Bronchial epithelial cell (primary cell): Measurements from ENCODE around the gene C16orf90. TPM values are rescaled to one million over a fixed set of nuclear protein-coding genes. Genes with fewer than 3 reads are reported as not detected.

ENCODE experiments used
- DNase-seq: peaks from one replicate; pipeline ENCODE4 v3.0.0-alpha.2; 2010; ENCODE audit warnings: low read depth
- FAIRE-seq: peaks from 2 replicates; lab custom pipeline; 2011; peaks lifted over from hg19 to GRCh38; lab: Jason Lieb, UNC
- H3K27me3 ChIP-seq: 2 replicates; pipeline ENCODE4 v1.5.1; 2011; ENCODE audit warnings: low read length; ENCODE audit not compliant: control insufficient read depth, insufficient read depth
- H3K36me3 ChIP-seq: 2 replicates; pipeline ENCODE4 v1.5.1; 2011; ENCODE audit warnings: low read length; ENCODE audit not compliant: control insufficient read depth, insufficient read depth
- H3K4me3 ChIP-seq: 2 replicates; pipeline ENCODE4 v1.5.1; 2011; ENCODE audit warnings: mild to moderate bottlenecking, low read depth, low read length, control low read depth
- total RNA-seq: library from RNA; depleted of rRNA; stranded (reverse); fragments of >200 nt; gene quantifications from 2 replicates; pipeline ENCODE4 v1.2.1, GENCODE V29; 2014
- TF ChIP-seq, protein P1 (sequence below): IDR thresholded peaks from 2 replicates; pipeline ENCODE4 v1.5.1; 2011; ENCODE audit warnings: mild to moderate bottlenecking, moderate library complexity, low read length, control low read depth, inconsistent platforms; ENCODE audit not compliant: insufficient read depth, severe bottlenecking

C16orf90 gene, protein sequence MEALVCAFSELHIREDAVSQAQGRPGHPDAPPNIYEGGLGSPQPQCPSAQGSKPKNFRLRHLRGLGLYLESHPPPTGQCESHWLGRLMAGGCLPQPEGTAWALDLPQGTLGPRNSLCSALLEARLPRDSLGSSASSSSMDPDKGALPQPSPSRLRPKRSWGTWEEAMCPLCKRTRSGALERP
- not detected in 2 replicates for total RNA-seq

DNA sequence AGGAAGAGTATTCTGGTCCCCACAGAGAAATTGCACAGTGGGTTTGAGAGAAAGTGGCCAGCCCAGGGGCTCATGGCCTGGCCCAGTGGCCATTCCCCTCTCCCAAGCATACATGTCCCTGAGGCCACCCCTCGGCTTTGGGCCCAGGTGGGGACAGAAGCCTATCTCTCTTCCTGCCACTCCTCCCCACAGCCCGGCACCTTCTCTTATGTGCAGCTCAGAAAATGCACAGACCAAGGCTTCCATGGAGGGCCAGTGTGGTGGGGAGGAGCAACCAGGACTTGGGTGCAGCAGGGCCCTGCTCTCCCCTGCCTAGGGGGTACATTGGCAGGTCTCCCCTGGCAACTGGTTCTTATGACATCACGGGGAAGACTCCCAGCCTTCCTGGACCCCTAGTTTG lies at the start of gene C16orf90:
C16orf90 (minus strand) TSS at position 314 of the 400 bp plus-strand sequence; CDS start at position 246, 68 bp downstream.
- DNase-seq (no peak), FAIRE-seq (no peak)
- Histone ChIP-seq H3K36me3 (no peaks in the 10 kb centered on the region), H3K27me3 (no peaks in the 10 kb centered on the region), H3K4me3 (no peak within 1 kb of the TSS)
- TF ChIP-seq, protein P1, sequence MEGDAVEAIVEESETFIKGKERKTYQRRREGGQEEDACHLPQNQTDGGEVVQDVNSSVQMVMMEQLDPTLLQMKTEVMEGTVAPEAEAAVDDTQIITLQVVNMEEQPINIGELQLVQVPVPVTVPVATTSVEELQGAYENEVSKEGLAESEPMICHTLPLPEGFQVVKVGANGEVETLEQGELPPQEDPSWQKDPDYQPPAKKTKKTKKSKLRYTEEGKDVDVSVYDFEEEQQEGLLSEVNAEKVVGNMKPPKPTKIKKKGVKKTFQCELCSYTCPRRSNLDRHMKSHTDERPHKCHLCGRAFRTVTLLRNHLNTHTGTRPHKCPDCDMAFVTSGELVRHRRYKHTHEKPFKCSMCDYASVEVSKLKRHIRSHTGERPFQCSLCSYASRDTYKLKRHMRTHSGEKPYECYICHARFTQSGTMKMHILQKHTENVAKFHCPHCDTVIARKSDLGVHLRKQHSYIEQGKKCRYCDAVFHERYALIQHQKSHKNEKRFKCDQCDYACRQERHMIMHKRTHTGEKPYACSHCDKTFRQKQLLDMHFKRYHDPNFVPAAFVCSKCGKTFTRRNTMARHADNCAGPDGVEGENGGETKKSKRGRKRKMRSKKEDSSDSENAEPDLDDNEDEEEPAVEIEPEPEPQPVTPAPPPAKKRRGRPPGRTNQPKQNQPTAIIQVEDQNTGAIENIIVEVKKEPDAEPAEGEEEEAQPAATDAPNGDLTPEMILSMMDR, result no peak

DNA sequence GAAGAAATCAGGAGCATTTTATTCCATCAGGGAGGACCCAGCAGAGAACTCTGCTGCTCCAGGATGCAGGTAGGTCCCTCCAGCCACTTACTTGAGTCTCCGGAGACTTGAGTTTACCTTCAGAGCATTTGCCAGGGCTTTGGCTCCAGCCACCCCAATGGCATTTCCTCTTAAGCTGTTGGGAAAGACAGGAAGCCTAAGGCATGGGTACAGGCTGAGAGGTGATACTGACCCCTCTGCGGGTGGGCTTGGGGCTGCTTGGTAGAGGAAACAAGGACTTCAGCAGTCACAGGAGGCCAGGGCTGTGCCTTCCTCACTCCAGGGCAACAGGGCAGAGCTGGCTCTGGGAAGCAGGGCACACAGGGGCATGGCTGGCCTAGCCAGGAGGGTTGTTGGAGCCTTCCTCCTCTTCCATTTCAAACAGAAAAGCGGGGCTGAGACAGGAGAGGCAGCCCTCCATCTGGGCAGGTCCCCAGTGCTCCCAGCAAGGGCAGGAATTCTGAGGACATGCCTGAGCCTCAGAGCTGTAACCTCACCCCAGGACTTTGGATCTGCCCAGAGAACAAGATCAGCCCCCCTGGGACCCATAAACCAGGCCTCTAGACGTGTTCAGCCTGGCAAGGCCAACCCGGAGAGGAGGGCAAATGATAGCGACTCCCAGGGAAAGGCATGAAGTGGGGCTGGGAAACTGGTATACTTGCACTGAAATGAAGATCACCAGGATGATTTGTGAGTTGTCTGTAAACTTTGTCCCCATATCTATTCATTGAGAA lies 47.5 kb upstream of the C16orf90 start:
- DNase-seq (no peak), FAIRE-seq (no peak)
- TF ChIP-seq, protein P1, result no peak
- Histone ChIP-seq H3K27me3 (no peaks in the 10 kb centered on the region), H3K4me3 (no peak overlapping the region), H3K36me3 (no peaks in the 10 kb centered on the region)

DNA sequence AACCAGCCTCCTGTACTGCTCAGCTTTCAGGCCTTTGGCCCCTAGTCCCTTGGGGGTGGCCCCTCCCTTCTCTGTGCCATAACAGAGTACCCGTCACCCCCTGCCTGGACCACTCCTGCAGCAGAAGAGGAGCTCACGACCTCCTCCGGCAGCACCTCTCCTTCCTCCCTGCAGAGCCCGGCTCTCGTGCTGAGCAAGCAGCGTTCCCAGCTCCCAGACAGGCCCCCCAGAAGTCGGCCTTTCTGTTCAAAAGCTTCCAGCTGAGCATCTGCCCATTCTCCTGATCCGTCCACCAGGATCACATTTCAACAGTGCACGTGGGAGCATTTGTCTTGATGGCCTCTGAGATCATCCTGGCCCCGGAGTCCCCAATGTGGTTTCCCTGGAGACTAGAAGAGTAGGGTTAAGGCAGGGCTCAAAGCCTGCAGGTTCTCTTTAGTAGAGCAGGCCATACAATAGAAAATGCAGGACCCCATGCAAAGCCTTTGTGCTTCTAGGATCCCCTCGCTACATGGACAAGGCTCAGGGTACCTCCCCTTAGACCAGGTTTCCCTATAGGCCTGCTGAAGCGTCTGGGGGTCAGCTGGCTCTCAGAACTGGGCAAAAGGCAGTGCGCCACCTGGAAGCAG lies 46.4 kb upstream of the C16orf90 start:
- H3K36me3 ChIP-seq, result no peaks in the 10 kb centered on the region
- FAIRE-seq (no peak), DNase-seq (no peak)
- no peak overlapping the region for H3K4me3 ChIP-seq
- H3K27me3 ChIP-seq, result no peaks in the 10 kb centered on the region
- TF ChIP-seq, protein P1, result no peak

DNA sequence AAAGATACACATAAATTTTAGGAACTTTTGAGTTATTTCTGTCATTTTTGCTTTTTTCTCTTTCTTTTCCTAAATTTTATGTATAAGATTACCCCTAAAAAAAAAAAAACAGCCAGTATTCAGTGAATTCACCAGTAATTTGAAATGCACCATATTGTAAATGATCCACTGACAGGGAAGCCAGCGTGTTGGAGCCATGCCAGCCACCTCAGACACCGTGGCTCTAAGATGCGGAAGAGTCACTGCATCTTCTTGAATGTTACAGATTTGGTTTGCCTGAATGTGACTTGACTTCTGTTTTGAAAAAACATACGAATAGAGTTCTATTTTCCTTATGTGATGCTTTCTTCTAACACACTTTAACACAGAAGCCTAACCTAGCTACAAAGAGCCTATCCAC lies 42.9 kb upstream of the C16orf90 start:
- Histone ChIP-seq H3K27me3 (no peaks in the 10 kb centered on the region), H3K36me3 (peaks cover 6% of the 10 kb centered on the region), H3K4me3 (no peak overlapping the region)
- no peak for DNase-seq
- FAIRE-seq, result no peak
- TF ChIP-seq, protein P1, result no peak

DNA sequence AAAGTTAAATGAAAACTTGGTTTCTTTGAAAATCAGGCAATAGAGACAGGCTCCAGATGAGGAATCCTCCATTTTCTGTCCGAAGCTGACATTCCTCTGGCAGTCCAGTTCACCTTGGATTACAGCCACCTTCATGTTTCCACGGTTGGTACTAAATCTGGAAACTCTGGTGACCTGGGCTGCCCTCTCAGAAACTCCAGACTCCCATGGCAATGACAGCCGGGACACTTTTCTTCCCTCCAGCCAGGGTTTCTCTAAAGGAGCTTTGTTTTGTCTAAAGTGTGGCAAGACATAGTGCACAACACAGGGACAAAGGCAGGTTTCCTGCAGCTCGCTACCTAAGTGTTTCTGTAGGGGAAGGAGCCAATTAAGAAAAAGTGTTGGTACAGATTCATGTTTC lies 41.6 kb upstream of the C16orf90 start:
- Histone ChIP-seq H3K4me3 (no peak overlapping the region), H3K36me3 (peaks cover 10% of the 10 kb centered on the region), H3K27me3 (no peaks in the 10 kb centered on the region)
- no peak for DNase-seq
- no peak for FAIRE-seq
- TF ChIP-seq, protein P1, result no peak
